PFSK-1 (cell line): ENCODE results near the gene SMCO4.

ENCODE experiments used
- FOXP2 ChIP-seq: optimal IDR thresholded peaks from 2 replicates; pipeline ENCODE3; 2011; ENCODE audit warnings: borderline replicate concordance, control low read depth, inconsistent platforms; ENCODE audit not compliant: insufficient read depth; ENCODE audit errors: extremely low read length, extremely low read depth
- POLR2AphosphoS5 ChIP-seq: IDR thresholded peaks from 2 replicates; pipeline ENCODE4 v1.6.1; 2012; ENCODE audit warnings: low read depth, mild to moderate bottlenecking, control low read depth, low read length, moderate library complexity
- SIN3A ChIP-seq: IDR thresholded peaks from 2 replicates; pipeline ENCODE4 v1.6.1; 2012; ENCODE audit warnings: mild to moderate bottlenecking, low read length, moderate library complexity, borderline replicate concordance; ENCODE audit not compliant: insufficient read depth
- TAF1 ChIP-seq: IDR thresholded peaks from 2 replicates; pipeline ENCODE4 v1.6.1; 2012; ENCODE audit warnings: low read length, control low read depth, borderline replicate concordance; ENCODE audit not compliant: insufficient read depth
- TF ChIP-seq, protein P1 (sequence below), 2 experiments: IDR thresholded peaks; 2 replicates each; pipeline versions ENCODE4 v1.6.1 to v1.8.0; 2011 to 2012; ENCODE audit warnings: low read depth in 2 of 2, low read length in 2 of 2, control low read depth in 1 of 2, inconsistent platforms in 1 of 2, mild to moderate bottlenecking in 1 of 2, moderate library complexity in 1 of 2; ENCODE audit not compliant: insufficient read depth in 1 of 2

DNA sequence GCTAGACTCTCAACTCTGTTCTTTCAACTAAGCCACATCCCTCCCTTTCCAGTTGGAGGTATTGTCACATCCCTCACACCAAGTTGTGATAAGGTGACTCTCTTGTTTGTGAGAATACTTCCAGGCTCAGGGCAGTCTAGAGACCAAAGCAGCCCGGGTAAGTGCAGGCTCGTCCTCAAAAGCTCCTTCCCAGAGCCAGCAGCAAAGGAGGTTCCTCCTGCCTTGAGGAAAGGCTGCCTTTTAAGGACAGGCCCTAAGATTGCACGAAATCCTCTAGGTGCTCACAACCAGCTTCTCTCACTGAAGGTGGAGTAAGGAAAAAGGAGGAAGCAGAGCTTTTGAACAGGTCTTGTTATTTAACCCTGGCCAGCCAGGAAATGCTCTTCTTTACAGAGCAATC is 53.4 kb downstream of the SMCO4 start:
- TF ChIP-seq SIN3A (no peak), POLR2AphosphoS5 (no peak), TAF1 (no peak), FOXP2 (no peak)
- TF ChIP-seq, protein P1, sequence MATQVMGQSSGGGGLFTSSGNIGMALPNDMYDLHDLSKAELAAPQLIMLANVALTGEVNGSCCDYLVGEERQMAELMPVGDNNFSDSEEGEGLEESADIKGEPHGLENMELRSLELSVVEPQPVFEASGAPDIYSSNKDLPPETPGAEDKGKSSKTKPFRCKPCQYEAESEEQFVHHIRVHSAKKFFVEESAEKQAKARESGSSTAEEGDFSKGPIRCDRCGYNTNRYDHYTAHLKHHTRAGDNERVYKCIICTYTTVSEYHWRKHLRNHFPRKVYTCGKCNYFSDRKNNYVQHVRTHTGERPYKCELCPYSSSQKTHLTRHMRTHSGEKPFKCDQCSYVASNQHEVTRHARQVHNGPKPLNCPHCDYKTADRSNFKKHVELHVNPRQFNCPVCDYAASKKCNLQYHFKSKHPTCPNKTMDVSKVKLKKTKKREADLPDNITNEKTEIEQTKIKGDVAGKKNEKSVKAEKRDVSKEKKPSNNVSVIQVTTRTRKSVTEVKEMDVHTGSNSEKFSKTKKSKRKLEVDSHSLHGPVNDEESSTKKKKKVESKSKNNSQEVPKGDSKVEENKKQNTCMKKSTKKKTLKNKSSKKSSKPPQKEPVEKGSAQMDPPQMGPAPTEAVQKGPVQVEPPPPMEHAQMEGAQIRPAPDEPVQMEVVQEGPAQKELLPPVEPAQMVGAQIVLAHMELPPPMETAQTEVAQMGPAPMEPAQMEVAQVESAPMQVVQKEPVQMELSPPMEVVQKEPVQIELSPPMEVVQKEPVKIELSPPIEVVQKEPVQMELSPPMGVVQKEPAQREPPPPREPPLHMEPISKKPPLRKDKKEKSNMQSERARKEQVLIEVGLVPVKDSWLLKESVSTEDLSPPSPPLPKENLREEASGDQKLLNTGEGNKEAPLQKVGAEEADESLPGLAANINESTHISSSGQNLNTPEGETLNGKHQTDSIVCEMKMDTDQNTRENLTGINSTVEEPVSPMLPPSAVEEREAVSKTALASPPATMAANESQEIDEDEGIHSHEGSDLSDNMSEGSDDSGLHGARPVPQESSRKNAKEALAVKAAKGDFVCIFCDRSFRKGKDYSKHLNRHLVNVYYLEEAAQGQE (IDR thresholded peaks at IDR 0.05; ENCODE audit: insufficient read depth in 1 of 2, low read depth in 2 of 2, low read length in 2 of 2), result no peak
